ENCODE results near the gene FGF9.

The FGF9 gene

GRCh38 chr13:21670883-21671619 lies at the start of gene FGF9:
Gene FGF9, plus strand, starts transcription at chr13:21671073. Its CDS starts 840 bp downstream, at chr13:21671913.
- TF ChIP-seq, protein P1, sequence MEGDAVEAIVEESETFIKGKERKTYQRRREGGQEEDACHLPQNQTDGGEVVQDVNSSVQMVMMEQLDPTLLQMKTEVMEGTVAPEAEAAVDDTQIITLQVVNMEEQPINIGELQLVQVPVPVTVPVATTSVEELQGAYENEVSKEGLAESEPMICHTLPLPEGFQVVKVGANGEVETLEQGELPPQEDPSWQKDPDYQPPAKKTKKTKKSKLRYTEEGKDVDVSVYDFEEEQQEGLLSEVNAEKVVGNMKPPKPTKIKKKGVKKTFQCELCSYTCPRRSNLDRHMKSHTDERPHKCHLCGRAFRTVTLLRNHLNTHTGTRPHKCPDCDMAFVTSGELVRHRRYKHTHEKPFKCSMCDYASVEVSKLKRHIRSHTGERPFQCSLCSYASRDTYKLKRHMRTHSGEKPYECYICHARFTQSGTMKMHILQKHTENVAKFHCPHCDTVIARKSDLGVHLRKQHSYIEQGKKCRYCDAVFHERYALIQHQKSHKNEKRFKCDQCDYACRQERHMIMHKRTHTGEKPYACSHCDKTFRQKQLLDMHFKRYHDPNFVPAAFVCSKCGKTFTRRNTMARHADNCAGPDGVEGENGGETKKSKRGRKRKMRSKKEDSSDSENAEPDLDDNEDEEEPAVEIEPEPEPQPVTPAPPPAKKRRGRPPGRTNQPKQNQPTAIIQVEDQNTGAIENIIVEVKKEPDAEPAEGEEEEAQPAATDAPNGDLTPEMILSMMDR (IDR thresholded peaks at IDR 0.05; ENCODE audit: low read depth, low read length): no peak
- H3K4me3 ChIP-seq (ENCODE audit: low read depth, low read length): peak within 1 kb of the TSS; percentile 47
- in situ Hi-C loops (cut with HindIII; ENCODE audit: low sequenced_read_pairs): no loop called here
- DNase-seq (ENCODE audit: low read depth, low spot score): peak; percentile 74

DNA sequence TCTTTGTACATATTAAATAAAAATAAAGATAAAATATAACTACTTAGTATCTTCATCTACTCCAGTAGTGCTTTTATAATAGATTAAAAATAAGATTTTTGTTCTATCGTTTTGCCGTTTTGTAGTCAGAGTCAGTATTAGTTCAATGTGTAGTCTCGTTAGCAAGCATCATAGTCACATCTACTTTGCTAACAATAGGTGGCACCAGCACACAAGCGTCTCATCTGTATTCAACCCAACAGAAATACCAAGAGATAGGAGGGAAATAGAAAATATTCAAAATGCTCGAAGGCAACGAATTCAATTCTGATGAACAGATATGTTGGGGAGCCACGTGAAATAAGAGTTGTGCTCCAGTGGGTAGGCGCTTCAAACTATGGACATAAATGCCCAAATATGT lies 45.5 kb upstream of the FGF9 start:
- peak; percentile 28 for DNase-seq (ENCODE audit: low read depth, low spot score)
- TF ChIP-seq, protein P1 (IDR thresholded peaks at IDR 0.05; ENCODE audit: low read depth, low read length): peak; percentile 54
- in situ Hi-C loops (cut with HindIII; ENCODE audit: low sequenced_read_pairs): no loop called here
- H3K4me3 ChIP-seq (ENCODE audit: low read depth, low read length): no peak overlapping the region

- no peak overlapping the region for H3K4me3 ChIP-seq (ENCODE audit: low read depth, low read length)
- TF ChIP-seq, protein P1 (IDR thresholded peaks at IDR 0.05; ENCODE audit: low read depth, low read length): no peak
- no peak for DNase-seq (ENCODE audit: low read depth, low spot score)
- in situ Hi-C loops (cut with HindIII; ENCODE audit: low sequenced_read_pairs): no loop called here
Measured at GRCh38 chr13:21632196-21632595, 38.7 kb upstream of the FGF9 start.

- TF ChIP-seq, protein P1 (IDR thresholded peaks at IDR 0.05; ENCODE audit: low read depth, low read length): no peak
- no peak for DNase-seq (ENCODE audit: low read depth, low spot score)
- in situ Hi-C loops (cut with HindIII; ENCODE audit: low sequenced_read_pairs): no loop called here
- no peak overlapping the region for H3K4me3 ChIP-seq (ENCODE audit: low read depth, low read length)
Measured at GRCh38 chr13:21636656-21637055, 34.2 kb upstream of the FGF9 start.

DNA sequence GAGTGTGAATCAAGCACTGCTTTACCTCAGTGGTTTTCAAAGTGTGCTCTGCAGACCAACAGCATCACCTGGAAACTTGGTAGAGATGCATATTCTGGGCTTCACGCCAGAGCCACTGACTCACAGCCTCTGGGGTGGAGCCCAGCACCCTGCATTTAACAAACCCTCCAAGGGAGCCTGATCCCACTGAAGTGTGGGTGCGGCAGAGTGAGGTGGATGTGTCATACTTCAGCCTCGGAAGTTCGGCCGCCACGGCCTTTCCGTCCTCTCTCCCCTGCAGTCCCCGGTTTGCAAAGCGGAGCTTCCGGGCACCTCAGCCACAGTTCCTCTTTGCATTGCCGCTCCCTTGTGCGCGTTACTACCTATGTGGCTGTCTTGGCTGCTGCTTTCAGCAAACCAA lies 33.6 kb upstream of the FGF9 start:
- peak; percentile 52 for DNase-seq (ENCODE audit: low read depth, low spot score)
- TF ChIP-seq, protein P1 (IDR thresholded peaks at IDR 0.05; ENCODE audit: low read depth, low read length): no peak
- in situ Hi-C loops (cut with HindIII; ENCODE audit: low sequenced_read_pairs): no loop called here
- no peak overlapping the region for H3K4me3 ChIP-seq (ENCODE audit: low read depth, low read length)

DNA sequence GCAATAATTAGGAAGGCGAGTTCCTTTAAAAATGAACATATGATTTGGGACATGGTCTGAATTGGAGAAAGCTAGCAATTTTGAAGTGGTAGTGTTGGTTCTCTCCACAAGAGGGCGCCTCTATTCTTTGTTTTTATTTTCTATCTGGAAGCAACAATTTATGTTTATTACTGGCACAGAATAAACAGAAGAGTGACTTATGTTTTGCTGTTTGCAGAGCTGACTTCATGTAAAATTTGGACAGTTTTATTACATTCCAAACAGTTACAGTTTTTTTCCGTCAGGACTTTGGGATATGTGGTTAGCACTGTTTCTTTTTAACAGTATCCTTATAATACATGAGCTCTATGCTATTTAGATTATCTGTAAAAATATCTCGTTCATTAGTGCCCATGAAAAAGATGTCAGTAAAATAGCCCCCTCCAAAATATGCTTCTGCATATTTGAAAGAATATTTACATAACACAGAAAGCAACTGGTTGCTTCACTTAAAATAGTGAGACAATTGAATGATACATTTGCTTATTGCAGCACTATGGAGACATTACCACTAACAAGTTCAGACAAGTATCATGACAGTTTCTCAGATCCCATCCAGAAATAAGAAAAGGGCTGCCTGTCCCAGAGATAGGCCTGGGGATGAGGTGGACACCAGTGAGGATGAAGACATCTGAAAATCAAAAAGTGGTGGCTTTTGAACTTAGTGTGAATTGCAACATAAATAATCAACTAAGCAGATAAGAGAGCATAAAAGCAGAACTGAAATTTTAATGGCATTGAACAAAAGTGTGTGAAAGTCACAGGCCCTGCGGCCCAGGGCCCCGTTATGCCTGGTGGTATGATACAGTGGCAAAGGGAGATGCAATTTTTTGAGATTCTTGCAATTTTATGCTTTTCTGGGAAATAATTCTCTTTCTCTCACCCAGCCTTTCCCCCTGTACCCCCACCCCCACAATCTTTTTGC lies 32.3 kb upstream of the FGF9 start:
- TF ChIP-seq, protein P1 (IDR thresholded peaks at IDR 0.05; ENCODE audit: low read depth, low read length): peak; percentile 67
- in situ Hi-C loops (cut with HindIII; ENCODE audit: low sequenced_read_pairs): no loop called here
- peak; percentile 21 for DNase-seq (ENCODE audit: low read depth, low spot score)

More for the DNA sequence above, 32.3 kb upstream of the FGF9 start:
- no peak overlapping the region for H3K4me3 ChIP-seq (ENCODE audit: low read depth, low read length)
